ENCODE results near the gene HYDIN.
"Not testable (repeated sequence)": the region's sequence is repeated elsewhere in the genome, so short reads cannot be mapped to it uniquely, and the experiment has no call there.

The HYDIN gene

DNA sequence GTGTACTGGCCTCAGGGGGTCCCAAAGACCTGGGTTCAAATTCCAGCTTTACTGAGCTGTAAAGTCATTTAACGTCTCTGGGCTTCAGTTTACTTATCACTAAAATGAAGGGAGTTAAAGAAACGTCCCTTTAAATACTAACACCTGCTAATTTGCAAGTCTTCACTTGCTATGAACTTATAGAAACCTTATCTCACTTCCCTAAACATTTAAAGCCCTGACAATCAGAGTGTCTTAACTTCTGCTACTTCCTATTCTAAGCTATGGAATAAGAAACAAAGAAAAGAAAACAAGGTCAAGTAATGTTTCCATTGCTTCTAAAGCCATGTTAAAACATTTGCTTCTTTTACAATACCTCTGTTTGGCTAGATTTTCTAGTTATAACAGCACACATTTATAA lies 87.3 kb downstream of the HYDIN start:
- in situ Hi-C loops (cut with MboI; ENCODE audit: low sequenced_read_pairs): not testable (repeated sequence)

GRCh38 chr16:71110565-71110964 lies 120.0 kb downstream of the HYDIN start:
- in situ Hi-C loops (cut with MboI; ENCODE audit: low sequenced_read_pairs): not testable (repeated sequence)

GRCh38 chr16:71109656-71110208 lies 120.8 kb downstream of the HYDIN start:
- in situ Hi-C loops (cut with MboI; ENCODE audit: low sequenced_read_pairs): not testable (repeated sequence)

GRCh38 chr16:71105881-71106280 lies 124.6 kb downstream of the HYDIN start:
- in situ Hi-C loops (cut with MboI; ENCODE audit: low sequenced_read_pairs): not testable (repeated sequence)

DNA sequence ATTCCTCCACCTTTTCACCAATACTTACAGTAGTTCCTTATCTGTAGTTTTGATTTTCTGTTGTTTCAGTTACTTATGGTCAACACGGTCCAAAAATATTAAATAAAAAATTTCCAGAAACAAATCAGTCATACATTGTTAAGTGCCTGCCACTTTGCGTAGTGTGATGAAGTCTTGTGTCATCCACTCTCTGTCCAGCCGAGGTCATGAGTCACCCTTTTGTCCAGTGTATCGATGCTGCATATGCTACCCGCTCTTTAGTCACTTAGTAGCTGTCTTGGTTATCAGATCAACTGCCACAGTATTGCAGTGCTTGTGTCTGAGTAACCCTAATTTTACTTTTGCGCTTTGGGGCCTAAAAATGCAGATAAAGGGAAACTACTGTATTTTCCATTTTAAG lies 146.9 kb downstream of the HYDIN start:
- in situ Hi-C loops (cut with MboI; ENCODE audit: low sequenced_read_pairs): not testable (repeated sequence)

GRCh38 chr16:71080777-71081176 lies 149.7 kb downstream of the HYDIN start:
- in situ Hi-C loops (cut with MboI; ENCODE audit: low sequenced_read_pairs): not testable (repeated sequence)

- in situ Hi-C loops (cut with MboI; ENCODE audit: low sequenced_read_pairs): not testable (repeated sequence)
These were observed 150.3 kb downstream of the HYDIN start for GRCh38 chr16:71080262-71080661.

GRCh38 chr16:71070651-71071050 lies 159.9 kb downstream of the HYDIN start:
- in situ Hi-C loops (cut with MboI; ENCODE audit: low sequenced_read_pairs): not testable (repeated sequence)

- in situ Hi-C loops (cut with MboI; ENCODE audit: low sequenced_read_pairs): not testable (repeated sequence)
These were observed 160.7 kb downstream of the HYDIN start for GRCh38 chr16:71069842-71070241.

GRCh38 chr16:71053897-71054609 lies 176.5 kb downstream of the HYDIN start:
- in situ Hi-C loops (cut with MboI; ENCODE audit: low sequenced_read_pairs): not testable (repeated sequence)

GRCh38 chr16:71050307-71050706 lies 180.2 kb downstream of the HYDIN start:
- in situ Hi-C loops (cut with MboI; ENCODE audit: low sequenced_read_pairs): not testable (repeated sequence)

GRCh38 chr16:71039368-71040111 lies 191.0 kb downstream of the HYDIN start:
- in situ Hi-C loops (cut with MboI; ENCODE audit: low sequenced_read_pairs): not testable (repeated sequence)

GRCh38 chr16:71038421-71038820 lies 192.1 kb downstream of the HYDIN start:
- in situ Hi-C loops (cut with MboI; ENCODE audit: low sequenced_read_pairs): not testable (repeated sequence)

- in situ Hi-C loops (cut with MboI; ENCODE audit: low sequenced_read_pairs): not testable (repeated sequence)
These were observed 192.5 kb downstream of the HYDIN start for GRCh38 chr16:71037987-71038386.

DNA sequence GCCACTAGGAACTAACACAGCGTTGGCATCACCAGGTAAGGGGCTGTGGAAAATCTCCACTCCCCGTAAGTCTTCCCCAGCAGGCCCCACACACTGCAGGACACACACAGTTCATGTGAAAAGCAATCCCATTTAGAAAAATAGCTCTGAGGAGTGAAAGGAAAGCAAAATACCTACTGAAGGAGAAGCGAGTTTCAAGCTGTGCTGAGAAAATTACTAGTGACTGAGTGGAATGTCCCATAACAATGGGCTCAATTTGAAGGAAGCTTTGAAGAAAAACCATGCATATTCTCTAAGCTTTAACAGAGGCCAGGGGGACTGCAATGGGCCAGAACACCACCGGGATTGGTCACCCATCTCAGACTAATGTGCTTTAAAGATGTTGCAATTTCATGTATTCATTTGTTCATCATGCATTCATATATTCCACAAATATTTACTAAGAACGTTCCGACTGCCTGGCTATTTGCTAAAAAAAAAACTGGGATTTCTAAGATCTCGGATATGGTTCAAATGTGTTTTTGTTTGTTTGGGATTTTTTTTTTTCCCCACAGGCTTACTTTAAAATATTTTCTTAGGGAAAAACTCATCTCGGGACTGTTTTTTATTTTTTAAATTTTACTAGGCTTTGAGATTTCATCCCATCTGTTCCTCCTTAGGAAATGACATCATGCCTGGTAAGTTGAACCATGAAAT lies 202.3 kb downstream of the HYDIN start:
- in situ Hi-C loops (cut with MboI; ENCODE audit: low sequenced_read_pairs): not testable (repeated sequence)

- in situ Hi-C loops (cut with MboI; ENCODE audit: low sequenced_read_pairs): not testable (repeated sequence)
These were observed 203.0 kb downstream of the HYDIN start for GRCh38 chr16:71027511-71027910.

DNA sequence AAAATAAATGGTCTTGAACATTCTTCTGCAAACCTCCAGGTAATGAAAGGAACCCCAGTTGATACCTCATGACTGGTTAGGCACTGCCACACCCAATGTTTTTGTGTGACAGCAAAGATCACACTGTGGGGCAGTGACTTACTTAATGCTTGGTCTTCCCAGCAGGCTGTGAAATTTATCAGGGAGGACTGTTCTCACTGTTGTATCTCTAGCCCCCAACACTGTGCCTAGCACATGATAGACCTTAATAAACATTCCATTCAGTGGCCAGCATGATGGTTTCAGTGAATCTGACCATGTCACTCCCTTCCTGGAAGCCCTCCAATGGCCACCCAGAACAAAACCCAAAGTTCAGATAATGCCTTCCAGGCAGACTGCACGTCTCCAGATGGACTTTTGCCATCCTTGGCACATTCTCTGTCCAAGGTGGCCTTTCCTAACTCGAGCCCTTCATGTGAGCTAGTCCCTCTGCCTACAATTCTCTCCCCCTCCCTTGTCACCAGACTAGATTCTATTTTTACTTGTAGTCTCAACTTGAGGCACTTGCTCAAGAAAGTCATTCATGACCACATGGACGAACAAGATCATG lies 206.6 kb downstream of the HYDIN start:
- in situ Hi-C loops (cut with MboI; ENCODE audit: low sequenced_read_pairs): not testable (repeated sequence)

GRCh38 chr16:71021961-71022537 lies 208.5 kb downstream of the HYDIN start:
- in situ Hi-C loops (cut with MboI; ENCODE audit: low sequenced_read_pairs): not testable (repeated sequence)

GRCh38 chr16:71019067-71019682 lies 211.3 kb downstream of the HYDIN start:
- in situ Hi-C loops (cut with MboI; ENCODE audit: low sequenced_read_pairs): not testable (repeated sequence)

DNA sequence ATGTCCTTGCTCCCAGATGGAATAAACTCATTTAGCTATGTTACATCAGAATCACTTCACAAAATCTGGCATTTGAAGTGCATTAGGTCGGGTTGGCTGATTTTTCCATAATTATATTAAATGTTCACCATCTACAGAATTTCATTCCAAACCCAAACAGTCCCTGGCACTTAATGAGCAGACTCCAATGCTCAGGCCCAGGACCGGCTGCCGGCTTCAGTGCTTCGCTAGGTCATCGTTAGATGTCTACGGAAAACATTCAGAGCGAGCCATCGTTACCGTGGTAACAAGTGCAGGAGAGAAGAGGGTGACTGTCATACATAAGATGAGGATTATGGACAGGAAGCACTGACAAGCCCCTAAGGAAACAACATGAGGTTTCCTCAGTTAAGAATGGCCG lies 215.1 kb downstream of the HYDIN start:
- in situ Hi-C loops (cut with MboI; ENCODE audit: low sequenced_read_pairs): not testable (repeated sequence)
